Activated T-cell treated with anti-CD3 and anti-CD28 coated beads, Interleukin-2, amount 50 U/mL, for 72 hours (primary cell): ENCODE data around the gene ZNF277. TPM values are rescaled to one million over a fixed set of nuclear protein-coding genes. Genes with fewer than 3 reads are reported as not detected.
"Not testable (repeated sequence)": the region's sequence is repeated elsewhere in the genome, so short reads cannot be mapped to it uniquely, and the experiment has no call there.

ENCODE experiments used
- ATAC-seq, 2 donors: fragments of 150-1000 bp; cut with Tn5 transposase; replicated peaks in 1 of 2; 2 replicates each; pipeline ENCODE4 v1.10.0; 2021; ENCODE audit warnings: moderate library complexity in 2 of 2, mild to moderate bottlenecking in 1 of 2
- DNase-seq, 2 donors: peaks; one replicate each; pipeline ENCODE4 v3.0.0; 2021 to 2022; ENCODE audit warnings: mixed read lengths in 1 of 2
- H3K27ac Mint-ChIP-seq: one replicate; pipeline ENCODE4 v1.8.0; 2022; ENCODE audit warnings: mild to moderate bottlenecking, moderate library complexity, mixed read lengths
- H3K27me3 Mint-ChIP-seq: one replicate; pipeline ENCODE4 v1.8.0; 2022; ENCODE audit warnings: low read depth, mixed read lengths
- H3K36me3 Mint-ChIP-seq, 2 donors: one replicate each; pipeline ENCODE4 v1.8.0; 2022; ENCODE audit warnings: mixed read lengths in 2 of 2, mild to moderate bottlenecking in 1 of 2; ENCODE audit not compliant: insufficient read depth in 2 of 2
- H3K4me1 Mint-ChIP-seq: one replicate; pipeline ENCODE4 v1.8.0; 2022; ENCODE audit warnings: low read depth, mixed read lengths
- H3K4me3 Mint-ChIP-seq, 2 donors: one replicate each; pipeline ENCODE4 v1.8.0; 2022; ENCODE audit warnings: mild to moderate bottlenecking in 2 of 2, mixed read lengths in 2 of 2, moderate library complexity in 2 of 2
- H3K9me3 Mint-ChIP-seq, 2 donors: one replicate each; pipeline ENCODE4 v1.8.0; 2022; ENCODE audit warnings: mixed read lengths in 2 of 2
- total RNA-seq, 2 donors: library from RNA; stranded (reverse); gene quantifications; one replicate each; pipeline ENCODE4 v1.2.3, GENCODE V29; 2022

Gene ZNF277
- total RNA-seq, 2 donors from 2014 or later = 26.4 to 34.3 TPM

DNA sequence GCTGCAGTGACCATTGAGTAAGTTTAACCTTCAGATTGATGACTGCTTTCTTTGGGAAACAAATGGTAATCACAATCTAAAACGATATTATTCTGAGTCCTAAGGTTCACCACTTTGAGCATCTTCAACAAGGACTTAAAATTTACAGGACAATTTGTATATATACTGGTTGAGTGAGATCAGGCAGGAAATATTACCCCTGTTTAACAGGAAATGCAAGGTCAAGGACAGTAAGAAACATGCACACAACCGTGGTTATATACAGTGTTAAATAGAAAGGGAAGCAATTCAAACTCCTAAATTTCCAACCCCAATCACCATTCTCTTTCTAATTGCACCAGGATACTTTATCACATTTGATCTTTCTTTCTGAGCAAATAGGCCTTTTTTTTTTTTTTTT is 96.1 kb downstream of the ZNF277 start:
- Mint-ChIP-seq H3K9me3 (no peaks in the 10 kb centered on the region), H3K4me1 (no peaks in the 10 kb centered on the region), H3K4me3 (no peak overlapping the region), H3K27me3 (no peaks in the 10 kb centered on the region), H3K36me3 (peaks cover 0 to 6% of the 10 kb centered on the region in 2 donors), H3K27ac (no peak overlapping the region)
- no peak for DNase-seq
- ATAC-seq = no peak

DNA sequence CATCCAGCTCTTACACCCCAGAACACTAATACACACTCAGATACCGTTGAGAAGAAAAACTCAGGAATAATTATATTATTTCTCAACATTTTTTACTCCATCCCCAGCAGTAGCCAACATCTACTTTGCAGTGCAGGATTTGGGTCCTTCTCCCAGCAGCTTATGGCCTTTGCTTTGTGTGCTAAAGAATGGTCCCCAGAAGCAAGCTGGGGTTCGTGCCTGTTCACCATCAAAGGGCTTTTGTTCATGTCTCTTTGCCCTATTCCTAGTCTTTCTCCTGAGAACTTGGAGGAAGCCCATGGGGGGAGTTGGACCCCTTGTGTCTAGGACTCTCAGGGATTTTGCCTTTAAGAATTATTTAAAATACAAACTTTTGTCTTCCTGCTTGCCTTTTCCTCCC is 100.4 kb downstream of the ZNF277 start:
- Mint-ChIP-seq H3K27ac (no peak overlapping the region), H3K4me1 (no peaks in the 10 kb centered on the region), H3K4me3 (no peak overlapping the region), H3K27me3 (no peaks in the 10 kb centered on the region), H3K36me3 (peaks cover 4 to 22% of the 10 kb centered on the region in 2 donors), H3K9me3 (peaks cover 3 to 5% of the 10 kb centered on the region in 2 donors)
- no peak for ATAC-seq
- no peak for DNase-seq

DNA sequence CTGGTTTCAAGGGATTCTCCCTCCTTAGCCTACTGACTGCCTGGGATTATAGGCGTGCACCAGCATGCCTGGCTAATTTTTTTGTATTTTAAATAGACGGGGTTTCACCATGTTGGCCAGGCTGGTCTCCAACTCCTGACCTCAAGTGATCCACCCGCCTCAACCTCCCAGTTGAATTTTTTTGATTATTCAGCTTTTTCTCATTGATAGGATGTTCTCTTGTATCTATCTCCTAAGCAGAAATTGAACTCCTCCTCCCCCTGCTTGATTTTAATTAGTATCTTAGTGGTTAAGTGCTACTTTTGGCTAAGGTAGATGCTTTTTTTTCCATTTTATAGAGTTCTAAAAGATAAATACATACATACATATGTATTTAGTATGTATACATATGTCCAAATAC is 101.0 kb downstream of the ZNF277 start:
- Mint-ChIP-seq H3K27me3 (no peaks in the 10 kb centered on the region), H3K36me3 (peaks cover 4 to 25% of the 10 kb centered on the region in 2 donors), H3K27ac (no peak overlapping the region), H3K4me1 (no peaks in the 10 kb centered on the region), H3K9me3 (peaks cover 3 to 5% of the 10 kb centered on the region in 2 donors), H3K4me3 (no peak overlapping the region)
- no peak for ATAC-seq
- DNase-seq = no peak

DNA sequence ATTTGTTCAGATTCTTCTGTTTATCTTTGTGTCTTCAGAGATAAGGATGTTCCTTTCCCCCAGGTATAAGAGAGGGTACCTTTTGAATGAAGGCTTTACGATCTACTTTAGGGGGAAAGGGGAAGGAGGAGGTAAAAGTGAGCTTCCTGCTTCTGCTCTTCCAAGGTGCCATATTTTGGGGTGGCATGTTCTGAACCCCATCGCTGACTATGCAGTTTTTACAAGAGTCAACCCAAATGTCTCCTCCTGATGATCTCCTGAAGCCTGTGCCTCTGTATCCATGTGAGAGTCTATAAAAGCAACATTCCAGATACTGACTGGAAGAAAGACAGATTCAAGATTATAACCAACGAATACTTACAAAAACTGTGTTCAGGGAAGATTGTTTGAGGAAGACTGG is 102.5 kb downstream of the ZNF277 start:
- H3K36me3 Mint-ChIP-seq = peaks cover 4 to 24% of the 10 kb centered on the region in 2 donors
- no peaks in the 10 kb centered on the region for H3K4me1 Mint-ChIP-seq
- DNase-seq (no peak), ATAC-seq (no peak)
- no peak overlapping the region for H3K4me3 Mint-ChIP-seq
- no peak overlapping the region for H3K27ac Mint-ChIP-seq
- H3K27me3 Mint-ChIP-seq = no peaks in the 10 kb centered on the region
- H3K9me3 Mint-ChIP-seq = peaks cover 3 to 5% of the 10 kb centered on the region in 2 donors

DNA sequence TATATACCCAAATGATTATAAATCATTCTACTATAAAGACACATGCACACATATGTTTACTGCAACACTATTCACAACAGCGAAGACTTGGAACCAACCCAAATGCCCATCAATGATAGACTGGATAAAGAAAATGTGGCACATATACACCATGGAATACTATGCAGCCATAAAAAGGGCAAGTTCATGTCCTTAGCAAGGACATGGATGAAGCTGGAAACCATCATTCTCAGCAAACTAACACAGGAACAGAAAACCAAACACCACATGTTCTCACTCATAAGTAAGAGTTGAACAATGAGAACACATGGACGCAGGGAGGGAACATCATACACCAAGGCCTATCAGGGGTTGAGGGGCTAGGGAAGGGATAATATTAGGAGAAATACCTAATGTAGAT is 110.3 kb downstream of the ZNF277 start:
- H3K9me3 Mint-ChIP-seq, H3K27me3 Mint-ChIP-seq, H3K27ac Mint-ChIP-seq, ATAC-seq, H3K4me3 Mint-ChIP-seq, H3K4me1 Mint-ChIP-seq, DNase-seq: not testable (repeated sequence)
- H3K36me3 Mint-ChIP-seq = peaks cover 9 to 20% of the 10 kb centered on the region in 2 donors

DNA sequence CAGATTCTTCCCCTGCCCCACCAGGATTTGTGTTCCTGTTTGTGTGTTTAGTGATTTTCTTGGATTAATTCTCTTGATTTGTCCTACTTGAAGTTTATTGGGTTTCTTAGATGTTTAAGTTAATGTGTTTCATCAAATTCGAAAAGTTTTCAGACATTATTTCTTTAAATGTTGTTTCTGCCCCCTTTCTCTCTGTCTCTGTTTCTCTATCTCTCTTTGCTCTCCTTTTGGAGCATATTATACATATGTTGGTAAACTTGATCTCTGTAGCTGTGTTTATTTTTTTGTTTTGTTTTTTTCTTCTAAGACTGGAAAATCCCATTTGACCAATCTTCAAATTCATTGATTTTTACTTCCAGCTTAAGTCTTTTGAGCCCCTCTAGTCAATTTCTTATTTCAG is 115.6 kb downstream of the ZNF277 start:
- DNase-seq (no peak), ATAC-seq (no peak)
- peaks cover 13 to 20% of the 10 kb centered on the region in 2 donors for H3K36me3 Mint-ChIP-seq
- H3K9me3 Mint-ChIP-seq = peaks cover 2 to 3% of the 10 kb centered on the region in 2 donors
- H3K4me1 Mint-ChIP-seq = no peaks in the 10 kb centered on the region
- no peak overlapping the region for H3K4me3 Mint-ChIP-seq
- H3K27ac Mint-ChIP-seq = no peak overlapping the region
- H3K27me3 Mint-ChIP-seq = no peaks in the 10 kb centered on the region

DNA sequence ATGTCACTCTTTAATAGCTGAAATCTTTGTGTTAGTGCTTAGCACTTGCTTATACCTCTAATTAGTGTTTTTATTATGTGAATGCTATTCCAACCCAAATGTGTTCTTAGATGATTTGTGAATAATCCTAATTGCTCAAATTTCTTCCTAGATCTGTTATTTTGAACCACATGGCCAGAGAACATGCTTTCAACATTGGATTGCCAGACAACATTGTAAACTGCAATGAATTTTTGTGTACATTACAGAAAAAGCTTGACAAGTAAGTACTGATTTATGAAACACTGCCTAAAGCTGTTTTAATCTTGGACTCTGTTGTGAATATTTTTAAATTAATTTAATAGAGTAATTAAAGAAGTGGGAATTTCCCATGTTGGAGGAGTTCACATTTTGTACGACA is 121.1 kb downstream of the ZNF277 start:
- Mint-ChIP-seq H3K9me3 (no peaks in the 10 kb centered on the region), H3K27me3 (no peaks in the 10 kb centered on the region), H3K4me1 (no peaks in the 10 kb centered on the region), H3K27ac (no peak overlapping the region), H3K36me3 (peaks cover 3 to 10% of the 10 kb centered on the region in 2 donors), H3K4me3 (no peak overlapping the region)
- ATAC-seq = no peak
- no peak for DNase-seq

DNA sequence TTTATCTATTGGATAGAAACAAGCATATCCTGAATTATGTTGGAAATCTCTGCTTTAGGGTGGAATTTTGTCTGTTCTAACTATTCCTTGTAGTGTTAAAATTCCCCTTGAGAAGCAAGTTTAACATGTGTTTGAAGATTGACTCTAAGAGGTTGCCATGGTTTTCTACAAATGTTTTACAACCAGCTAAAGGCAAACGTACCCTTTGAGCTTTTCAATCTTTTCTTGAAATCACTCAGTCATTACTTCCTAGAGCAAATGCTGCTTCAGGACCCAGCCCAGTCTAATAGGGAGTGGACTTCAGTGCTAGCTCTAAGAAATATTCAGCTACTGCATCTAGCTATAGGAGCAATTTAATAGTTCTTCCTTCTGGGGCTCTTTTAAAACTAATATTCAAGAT is 125.0 kb downstream of the ZNF277 start:
- no peak overlapping the region for H3K4me3 Mint-ChIP-seq
- H3K27me3 Mint-ChIP-seq = no peaks in the 10 kb centered on the region
- H3K9me3 Mint-ChIP-seq = peaks cover 0 to 2% of the 10 kb centered on the region in 2 donors
- DNase-seq (no peak), ATAC-seq (no peak)
- no peak overlapping the region for H3K27ac Mint-ChIP-seq
- peaks cover 1 to 11% of the 10 kb centered on the region in 2 donors for H3K36me3 Mint-ChIP-seq
- no peaks in the 10 kb centered on the region for H3K4me1 Mint-ChIP-seq

DNA sequence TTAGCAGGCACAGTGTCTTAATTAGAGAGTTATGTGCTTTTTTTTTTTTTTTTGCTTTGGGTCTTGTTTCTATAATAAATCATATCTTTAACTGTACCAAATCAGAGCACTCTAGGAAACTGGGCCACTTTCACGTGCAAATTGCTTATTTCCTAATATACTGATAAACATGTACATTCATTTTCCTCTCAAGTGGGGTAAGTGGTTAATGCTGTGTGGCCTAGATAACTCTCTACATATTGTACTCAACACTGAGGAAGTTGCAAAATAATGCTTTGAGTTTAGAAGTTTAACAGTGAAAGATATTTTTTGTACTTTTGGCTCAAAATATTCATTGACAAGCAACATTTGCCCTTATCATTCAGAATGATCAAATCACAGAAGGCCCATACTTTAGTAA is 127.9 kb downstream of the ZNF277 start:
- Mint-ChIP-seq H3K27ac (no peak overlapping the region), H3K27me3 (no peaks in the 10 kb centered on the region), H3K36me3 (peaks cover 0 to 11% of the 10 kb centered on the region in 2 donors), H3K4me3 (no peak overlapping the region), H3K4me1 (no peaks in the 10 kb centered on the region), H3K9me3 (peaks cover 0 to 2% of the 10 kb centered on the region in 2 donors)
- DNase-seq (no peak), ATAC-seq (no peak)

DNA sequence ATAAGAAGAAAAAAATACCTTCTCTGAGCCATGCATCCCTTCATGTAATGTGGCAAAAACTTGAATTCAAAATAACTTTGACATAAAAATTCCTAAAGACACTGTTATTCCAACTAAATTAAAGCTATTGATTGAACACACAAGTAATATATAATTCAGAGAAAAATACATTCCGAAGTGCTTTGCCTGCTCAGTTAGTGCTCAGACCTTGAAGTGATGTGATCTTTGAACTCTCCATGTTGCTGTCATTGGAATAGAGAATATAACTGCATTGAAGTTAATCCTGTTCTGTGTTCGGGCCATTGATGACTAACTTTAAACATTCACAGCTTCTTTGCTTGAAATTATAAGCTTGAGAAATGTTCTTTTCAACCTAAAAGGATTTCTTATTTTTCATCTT is 129.8 kb downstream of the ZNF277 start:
- Mint-ChIP-seq H3K4me3 (no peak overlapping the region), H3K27ac (no peak overlapping the region), H3K4me1 (no peaks in the 10 kb centered on the region), H3K36me3 (peaks cover 0 to 9% of the 10 kb centered on the region in 2 donors), H3K27me3 (no peaks in the 10 kb centered on the region), H3K9me3 (peaks cover 0 to 2% of the 10 kb centered on the region in 2 donors)
- ATAC-seq (no peak), DNase-seq (no peak)

DNA sequence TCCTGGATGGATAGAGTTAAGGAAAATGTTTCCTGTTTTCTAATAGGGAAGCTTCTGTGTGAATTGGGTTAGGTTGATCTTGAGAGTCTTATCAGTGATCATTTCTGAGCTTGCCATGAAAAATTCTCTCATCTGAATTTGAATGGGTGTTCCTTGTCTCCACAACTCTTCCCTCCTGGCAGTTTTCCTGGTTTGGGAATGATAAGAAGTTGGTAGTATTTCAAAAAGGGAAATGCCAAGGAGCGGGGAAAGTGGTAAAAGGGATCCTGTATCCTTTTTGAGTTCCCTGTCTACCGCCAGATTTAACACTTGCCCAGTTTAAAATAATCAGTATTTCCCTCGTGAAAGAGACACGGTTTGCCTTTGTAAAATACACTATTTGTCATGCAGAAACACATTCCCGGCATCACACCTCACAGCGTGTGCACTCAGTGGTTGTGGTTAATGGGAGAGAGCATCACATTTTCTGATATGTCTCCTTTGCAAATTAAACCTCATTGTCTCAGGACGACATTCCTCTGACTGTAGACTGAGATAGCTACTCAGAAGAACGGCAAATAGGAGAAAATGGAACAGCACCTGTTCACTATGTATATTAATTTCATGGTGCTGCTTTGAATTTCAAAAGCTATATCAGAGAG is 130.6 kb downstream of the ZNF277 start:
- no peak for DNase-seq
- H3K9me3 Mint-ChIP-seq = peaks cover 0 to 2% of the 10 kb centered on the region in 2 donors
- no peaks in the 10 kb centered on the region for H3K27me3 Mint-ChIP-seq
- H3K27ac Mint-ChIP-seq = no peak overlapping the region
- H3K4me3 Mint-ChIP-seq = no peak overlapping the region
- H3K36me3 Mint-ChIP-seq = peaks cover 0 to 9% of the 10 kb centered on the region in 2 donors
- ATAC-seq = no peak
- H3K4me1 Mint-ChIP-seq = no peaks in the 10 kb centered on the region

DNA sequence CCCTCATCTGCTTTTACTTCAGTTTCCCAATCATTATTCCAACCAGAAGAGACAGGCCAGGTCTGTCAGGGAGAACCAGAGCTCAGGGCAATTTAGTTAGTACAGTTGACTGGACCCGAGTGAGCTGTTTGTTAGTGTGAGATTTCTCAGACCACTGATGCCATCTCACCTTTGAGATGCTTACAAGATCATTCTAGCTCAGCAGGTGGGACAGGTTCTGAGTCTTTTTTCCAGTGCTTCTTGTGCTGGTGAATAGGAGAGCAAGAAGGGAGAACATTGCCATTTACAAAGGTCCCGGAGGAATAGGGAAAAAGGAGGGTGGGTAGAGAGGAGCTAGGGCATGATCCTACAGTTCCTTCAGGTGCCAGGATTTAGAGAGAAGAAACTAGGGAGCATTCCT is 131.4 kb downstream of the ZNF277 start:
- H3K36me3 Mint-ChIP-seq = peaks cover 0 to 9% of the 10 kb centered on the region in 2 donors
- DNase-seq = no peak
- no peak for ATAC-seq
- H3K4me1 Mint-ChIP-seq = no peaks in the 10 kb centered on the region
- H3K27ac Mint-ChIP-seq = no peak overlapping the region
- H3K27me3 Mint-ChIP-seq = no peaks in the 10 kb centered on the region
- H3K9me3 Mint-ChIP-seq = peaks cover 0 to 2% of the 10 kb centered on the region in 2 donors
- H3K4me3 Mint-ChIP-seq = no peak overlapping the region

DNA sequence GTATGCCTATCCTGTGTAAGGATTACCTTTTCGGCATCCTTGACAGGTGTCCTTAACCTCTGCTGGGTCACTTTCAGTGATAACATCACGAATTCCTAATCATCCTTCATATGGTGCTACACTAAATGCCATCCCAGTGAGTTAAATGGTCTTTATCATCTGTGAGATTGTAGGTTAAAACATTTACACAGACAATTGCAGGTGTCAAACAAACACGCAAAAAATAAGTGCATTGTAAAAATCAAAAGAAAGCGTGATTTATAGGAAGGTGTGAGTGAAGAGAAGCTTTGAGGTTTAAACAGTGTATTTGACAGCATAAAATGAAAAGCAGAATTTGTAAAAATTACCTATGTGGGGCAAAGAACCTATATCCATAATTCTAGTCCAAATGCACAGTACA is 132.3 kb downstream of the ZNF277 start:
- Mint-ChIP-seq H3K4me3 (no peak overlapping the region), H3K4me1 (no peaks in the 10 kb centered on the region), H3K27ac (no peak overlapping the region), H3K36me3 (peaks cover 3 to 12% of the 10 kb centered on the region in 2 donors), H3K9me3 (peaks cover 0 to 3% of the 10 kb centered on the region in 2 donors), H3K27me3 (no peaks in the 10 kb centered on the region)
- no peak for DNase-seq
- no peak for ATAC-seq

DNA sequence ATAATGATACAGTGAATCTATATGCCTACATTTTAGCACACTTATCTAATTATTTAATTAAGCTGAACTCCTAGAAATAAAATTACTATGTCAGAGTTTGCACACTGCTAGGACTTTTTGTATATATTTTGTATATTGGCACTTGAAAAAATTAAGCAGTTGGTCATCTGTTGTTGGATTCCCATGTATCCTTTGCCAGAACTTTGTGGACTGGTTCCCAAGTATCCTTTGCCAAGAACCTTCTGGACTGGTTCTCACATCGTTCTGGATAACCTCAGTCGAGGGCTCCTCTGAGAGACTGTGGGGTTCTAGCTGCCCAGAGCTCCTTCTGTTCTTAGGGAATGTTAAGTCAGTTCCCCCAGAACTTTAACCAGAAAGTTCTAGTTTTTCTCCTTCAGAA is 135.0 kb downstream of the ZNF277 start:
- DNase-seq = no peak
- no peak for ATAC-seq
- no peak overlapping the region for H3K27ac Mint-ChIP-seq
- H3K27me3 Mint-ChIP-seq = no peaks in the 10 kb centered on the region
- peaks cover 5 to 18% of the 10 kb centered on the region in 2 donors for H3K36me3 Mint-ChIP-seq
- H3K9me3 Mint-ChIP-seq = peaks cover 0 to 3% of the 10 kb centered on the region in 2 donors
- H3K4me1 Mint-ChIP-seq = no peaks in the 10 kb centered on the region
- H3K4me3 Mint-ChIP-seq = no peak overlapping the region
